Type B pancreatic cell (in vitro differentiated cells): ENCODE data around the gene OR12D2. TPM values are rescaled to one million over a fixed set of nuclear protein-coding genes. Genes with fewer than 3 reads are reported as not detected.
A peak's percentile ranks its signal among the peaks of the same experiment; 100 is the strongest.

Source experiments
- DNase-seq: peaks from one replicate; pipeline ENCODE4 v3.0.0; 2021; ENCODE audit warnings: mixed read lengths; ENCODE audit not compliant: unreplicated experiment; ENCODE audit errors: extremely low spot score
- H3K27ac Mint-ChIP-seq: 2 replicates; pipeline ENCODE4 v1.8.0; 2021; ENCODE audit warnings: mild to moderate bottlenecking, mixed read lengths
- H3K27me3 Mint-ChIP-seq: 2 replicates; pipeline ENCODE4 v1.8.0; 2021; ENCODE audit warnings: mixed read lengths
- H3K36me3 Mint-ChIP-seq: 2 replicates; pipeline ENCODE4 v1.8.0; 2021; ENCODE audit warnings: mixed read lengths
- H3K4me1 Mint-ChIP-seq: one replicate; pipeline ENCODE4 v1.8.0; 2021; ENCODE audit warnings: mixed read lengths; ENCODE audit not compliant: unreplicated experiment
- H3K4me3 Mint-ChIP-seq: 2 replicates; pipeline ENCODE4 v1.8.0; 2021; ENCODE audit warnings: mild to moderate bottlenecking, mixed read lengths
- H3K9me3 Mint-ChIP-seq: 2 replicates; pipeline ENCODE4 v1.8.0; 2021; ENCODE audit warnings: mixed read lengths
- CTCF ChIP-seq: fragments of 200-600 bp; sonication (generic); conservative IDR thresholded peaks from 2 replicates; pipeline ENCODE4 v1.5.0; 2021; ENCODE audit warnings: antibody characterized with exemption, mild to moderate bottlenecking
- total RNA-seq: library from RNA; stranded (reverse); gene quantifications from 2 replicates; pipeline ENCODE4 v1.2.1, GENCODE V29; 2021; ENCODE audit warnings: low replicate concordance

Gene OR12D2
- total RNA-seq, 1 donor from 2014 or later: not detected

GRCh38 chr6:29376003-29376402 is 19.4 kb upstream of the OR12D2 start:
- Mint-ChIP-seq H3K9me3 (no peaks in the 10 kb centered on the region), H3K27ac (no peak overlapping the region), H3K4me3 (no peak overlapping the region), H3K27me3 (peaks cover 16% of the 10 kb centered on the region), H3K4me1 (no peaks in the 10 kb centered on the region), H3K36me3 (no peaks in the 10 kb centered on the region)
- peak; percentile 61 for TF ChIP-seq CTCF
- DNase-seq: no peak

- H3K27ac Mint-ChIP-seq: no peak overlapping the region
- H3K4me3 Mint-ChIP-seq: no peak overlapping the region
- no peak for TF ChIP-seq CTCF
- peaks cover 22% of the 10 kb centered on the region for H3K27me3 Mint-ChIP-seq
- no peaks in the 10 kb centered on the region for H3K36me3 Mint-ChIP-seq
- no peaks in the 10 kb centered on the region for H3K4me1 Mint-ChIP-seq
- no peak for DNase-seq
- no peaks in the 10 kb centered on the region for H3K9me3 Mint-ChIP-seq
Observed at GRCh38 chr6:29388533-29388932, 6.9 kb upstream of the OR12D2 start.

- Mint-ChIP-seq H3K27me3 (peaks cover 23% of the 10 kb centered on the region), H3K36me3 (no peaks in the 10 kb centered on the region), H3K9me3 (no peaks in the 10 kb centered on the region), H3K4me3 (no peak overlapping the region), H3K4me1 (no peaks in the 10 kb centered on the region), H3K27ac (no peak overlapping the region)
- no peak for DNase-seq
- TF ChIP-seq CTCF: no peak
Observed at GRCh38 chr6:29399525-29399924, 4.1 kb downstream of the OR12D2 start.

GRCh38 chr6:29403801-29404200 is 8.4 kb downstream of the OR12D2 start:
- Mint-ChIP-seq H3K36me3 (no peaks in the 10 kb centered on the region), H3K4me3 (no peak overlapping the region), H3K27ac (no peak overlapping the region), H3K9me3 (no peaks in the 10 kb centered on the region), H3K27me3 (peaks cover 10% of the 10 kb centered on the region), H3K4me1 (no peaks in the 10 kb centered on the region)
- no peak for DNase-seq
- no peak for TF ChIP-seq CTCF

GRCh38 chr6:29414588-29414987 is 19.2 kb downstream of the OR12D2 start, which contains the start of gene OR12D1:
OR12D1 (plus strand) TSS chr6:29414928.
- peaks cover 7% of the 10 kb centered on the region for H3K9me3 Mint-ChIP-seq
- H3K27ac Mint-ChIP-seq: no peak within 1 kb of the TSS
- H3K27me3 Mint-ChIP-seq: peaks cover 22% of the 10 kb centered on the region
- no peaks in the 10 kb centered on the region for H3K4me1 Mint-ChIP-seq
- DNase-seq: no peak
- no peak within 1 kb of the TSS for H3K4me3 Mint-ChIP-seq
- no peaks in the 10 kb centered on the region for H3K36me3 Mint-ChIP-seq
- TF ChIP-seq CTCF: peak; percentile 17

GRCh38 chr6:29419516-29419915 is 24.1 kb downstream of the OR12D2 start:
- no peaks in the 10 kb centered on the region for H3K4me1 Mint-ChIP-seq
- peaks cover 18% of the 10 kb centered on the region for H3K27me3 Mint-ChIP-seq
- no peaks in the 10 kb centered on the region for H3K36me3 Mint-ChIP-seq
- TF ChIP-seq CTCF: no peak
- no peak for DNase-seq
- no peak overlapping the region for H3K4me3 Mint-ChIP-seq
- no peak overlapping the region for H3K27ac Mint-ChIP-seq
- H3K9me3 Mint-ChIP-seq: no peaks in the 10 kb centered on the region
